IMR-90 (cell line): ENCODE measurements around the gene DCAF15. TPM values are rescaled to one million over a fixed set of nuclear protein-coding genes. Genes with fewer than 3 reads are reported as not detected.

ENCODE experiments used
- ATAC-seq: fragments of 200-7000 bp; cut with Tn5 transposase; 2 replicates; pipeline ENCODE4 v1.9.1; 2020; ENCODE audit warnings: low read depth, mild to moderate bottlenecking, moderate library complexity
- BruUV-seq: library from RNA; stranded (reverse); fragments of 400-500 nt; replicated peaks from 2 replicates; lab custom pipeline; 2021; lab: Mats Ljungman, UMichigan
- CTCF ChIA-PET: fragments of 300-600 bp; formaldehyde crosslinking; extraction: SDS; loops from one replicate; lab custom pipeline; 2021; ENCODE audit warnings: antibody characterized with exemption; lab: Yijun Ruan, JAX
- POLR2A ChIA-PET: fragments of 300-600 bp; sonication (Branson Sonifier 250); formaldehyde crosslinking; loops from one replicate; lab custom pipeline; 2022; ENCODE audit warnings: antibody characterized with exemption; ENCODE audit not compliant: unreplicated experiment; lab: Charles Lee
- DNase-seq: peaks from one replicate; pipeline ENCODE4 v3.0.0; 2013
- H2AFZ ChIP-seq: replicated peaks from 2 replicates; pipeline ENCODE3; 2013; ENCODE audit warnings: low read length, mild to moderate bottlenecking; ENCODE audit not compliant: poor library complexity
- H2AK5ac ChIP-seq: 2 replicates; pipeline ENCODE4 v1.6.1; 2013; ENCODE audit warnings: low read depth, low read length, inconsistent platforms
- H2AK9ac ChIP-seq: replicated peaks from 2 replicates; pipeline ENCODE3; 2013; ENCODE audit warnings: mild to moderate bottlenecking, low read depth, low read length, moderate library complexity; ENCODE audit not compliant: poor library complexity
- H2BK120ac ChIP-seq: 2 replicates; pipeline ENCODE4 v1.6.1; 2013; ENCODE audit warnings: low read depth, low read length, inconsistent platforms
- H2BK15ac ChIP-seq: 3 replicates; pipeline ENCODE4 v1.6.1; 2013; ENCODE audit warnings: low read depth, low read length, inconsistent platforms
- H2BK20ac ChIP-seq: 2 replicates; pipeline ENCODE4 v1.6.1; 2013; ENCODE audit warnings: low read depth, mild to moderate bottlenecking, inconsistent platforms, low read length, moderate library complexity
- H2BK5ac ChIP-seq: 2 replicates; pipeline ENCODE4 v1.6.1; 2013; ENCODE audit warnings: mild to moderate bottlenecking, low read depth, low read length, inconsistent platforms; ENCODE audit not compliant: poor library complexity, severe bottlenecking
- H3K14ac ChIP-seq: replicated peaks from 2 replicates; pipeline ENCODE4 v1.6.1; 2013; ENCODE audit warnings: low read depth, low read length, inconsistent platforms
- H3K18ac ChIP-seq: 2 replicates; pipeline ENCODE4 v1.6.1; 2013; ENCODE audit warnings: low read depth, low read length, control low read depth
- H3K23ac ChIP-seq: 2 replicates; pipeline ENCODE4 v1.6.1; 2013; ENCODE audit warnings: low read depth, low read length, inconsistent platforms
- H3K27ac ChIP-seq: 2 replicates; pipeline ENCODE4 v1.5.1; 2013; ENCODE audit warnings: mild to moderate bottlenecking, control low read depth, low read length; ENCODE audit not compliant: insufficient read depth
- H3K27me3 ChIP-seq: 2 replicates; pipeline ENCODE4 v1.6.1; 2013; ENCODE audit warnings: low read length; ENCODE audit not compliant: control insufficient read depth, insufficient read depth
- H3K36me3 ChIP-seq: 2 replicates; pipeline ENCODE4 v1.6.1; 2013; ENCODE audit warnings: low read length, mixed read lengths; ENCODE audit not compliant: control insufficient read depth, insufficient read depth
- H3K4ac ChIP-seq: 2 replicates; pipeline ENCODE4 v1.6.1; 2013; ENCODE audit warnings: low read depth, low read length, inconsistent platforms
- H3K4me1 ChIP-seq: 2 replicates; pipeline ENCODE4 v1.6.1; 2013; ENCODE audit warnings: low read length, mixed read lengths; ENCODE audit not compliant: control insufficient read depth, insufficient read depth
- H3K4me2 ChIP-seq: 2 replicates; pipeline ENCODE4 v1.6.1; 2013; ENCODE audit warnings: low read depth, mild to moderate bottlenecking, control low read depth, low read length, moderate library complexity
- H3K4me3 ChIP-seq: 2 replicates; pipeline ENCODE4 v1.5.1; 2013; ENCODE audit warnings: low read depth, mild to moderate bottlenecking, control low read depth, low read length, moderate library complexity; ENCODE audit not compliant: insufficient read depth
- H3K56ac ChIP-seq: 2 replicates; pipeline ENCODE4 v1.6.1; 2013; ENCODE audit warnings: low read length, inconsistent platforms; ENCODE audit not compliant: insufficient read depth; ENCODE audit errors: extremely low read depth
- H3K79me1 ChIP-seq, 2 experiments: 2 replicates each; pipeline ENCODE4 v1.6.1; 2013; ENCODE audit warnings: low read length in 2 of 2, inconsistent platforms in 1 of 2, low read depth in 1 of 2
- H3K9ac ChIP-seq: 2 replicates; pipeline ENCODE4 v1.6.1; 2013; ENCODE audit warnings: low read depth, low read length, control low read depth
- H3K9me1 ChIP-seq: 2 replicates; pipeline ENCODE4 v1.6.1; 2013; ENCODE audit warnings: low read length, inconsistent platforms; ENCODE audit not compliant: insufficient read depth
- H3K9me3 ChIP-seq: 2 replicates; pipeline ENCODE4 v1.6.1; 2013; ENCODE audit warnings: low read length; ENCODE audit not compliant: control insufficient read depth, insufficient read depth
- H4K20me1 ChIP-seq: 2 replicates; pipeline ENCODE4 v1.6.1; 2013; ENCODE audit warnings: low read length, inconsistent platforms; ENCODE audit not compliant: insufficient read depth
- H4K5ac ChIP-seq: 2 replicates; pipeline ENCODE4 v1.6.1; 2013; ENCODE audit warnings: mild to moderate bottlenecking, low read depth, low read length, control low read depth
- H4K8ac ChIP-seq, 2 experiments: 2 replicates each; pipeline ENCODE4 v1.6.1; 2013; ENCODE audit warnings: low read depth in 2 of 2, low read length in 2 of 2, control low read depth in 1 of 2, inconsistent platforms in 1 of 2
- H4K91ac ChIP-seq: 2 replicates; pipeline ENCODE4 v1.6.1; 2013; ENCODE audit warnings: low read depth, low read length, inconsistent platforms; ENCODE audit not compliant: insufficient read depth
- BHLHE40 ChIP-seq: fragments of 150-350 bp; IDR thresholded peaks from 2 replicates; pipeline ENCODE4 v1.6.1; 2016; ENCODE audit warnings: mild to moderate bottlenecking, low read depth, low read length
- CEBPB ChIP-seq: IDR thresholded peaks from 2 replicates; pipeline ENCODE4 v1.6.1; 2012; ENCODE audit warnings: low read depth, low read length, improper control_type of control experiment
- CHD1 ChIP-seq: IDR thresholded peaks from 2 replicates; pipeline ENCODE4 v1.6.1; 2012; ENCODE audit warnings: low read depth, low read length, improper control_type of control experiment
- CTCF ChIP-seq: conservative IDR thresholded peaks from 2 replicates; pipeline ENCODE4 v1.5.1; 2012; ENCODE audit warnings: mild to moderate bottlenecking, low read depth, low read length, improper control_type of control experiment
- ELK1 ChIP-seq: fragments of 150-350 bp; IDR thresholded peaks from 2 replicates; pipeline ENCODE4 v1.6.1; 2016; ENCODE audit warnings: low read depth, mild to moderate bottlenecking, low read length, moderate library complexity, borderline replicate concordance
- FOS ChIP-seq: fragments of 150-350 bp; IDR thresholded peaks from 2 replicates; pipeline ENCODE4 v1.6.1; 2016; ENCODE audit warnings: low read depth, low read length
- MAZ ChIP-seq: IDR thresholded peaks from 2 replicates; pipeline ENCODE4 v1.6.1; 2012; ENCODE audit warnings: low read depth, mild to moderate bottlenecking, low read length, improper control_type of control experiment, moderate library complexity, borderline replicate concordance
- MXI1 ChIP-seq: IDR thresholded peaks from 2 replicates; pipeline ENCODE4 v1.6.1; 2012; ENCODE audit warnings: low read depth, mild to moderate bottlenecking, low read length, moderate library complexity, borderline replicate concordance
- NFE2L2 ChIP-seq: fragments of 150-350 bp; IDR thresholded peaks from 2 replicates; pipeline ENCODE4 v1.6.1; 2016; ENCODE audit warnings: low read depth, mild to moderate bottlenecking, low read length
- POLR2A ChIP-seq: IDR thresholded peaks from 2 replicates; pipeline ENCODE4 v1.6.1; 2012; ENCODE audit warnings: mild to moderate bottlenecking, low read depth, low read length
- RAD21 ChIP-seq: IDR thresholded peaks from 2 replicates; pipeline ENCODE4 v1.6.1; 2012; ENCODE audit warnings: low read length, improper control_type of control experiment
- RCOR1 ChIP-seq: IDR thresholded peaks from 2 replicates; pipeline ENCODE4 v1.6.1; 2012; ENCODE audit warnings: mild to moderate bottlenecking, low read length, improper control_type of control experiment; ENCODE audit not compliant: insufficient replicate concordance
- RFX5 ChIP-seq: IDR thresholded peaks from 2 replicates; pipeline ENCODE4 v1.8.0; 2012; ENCODE audit warnings: low read depth, mild to moderate bottlenecking, low read length, moderate library complexity
- SMC3 ChIP-seq: fragments of 150-350 bp; IDR thresholded peaks from 2 replicates; pipeline ENCODE4 v1.6.1; 2016; ENCODE audit warnings: low read depth, mild to moderate bottlenecking, antibody characterized with exemption, low read length, moderate library complexity
- USF2 ChIP-seq: fragments of 150-350 bp; IDR thresholded peaks from 2 replicates; pipeline ENCODE4 v1.6.1; 2017; ENCODE audit warnings: mild to moderate bottlenecking, antibody characterized with exemption, low read length, low read depth
- WGBS, 2 experiments: methylation state at CpG; one replicate each; pipeline versions ENCODE4 v1.1.5 to v1.1.7; 2013; ENCODE audit warnings: missing lambda C conversion rate in 2 of 2; ENCODE audit not compliant: insufficient read length in 1 of 2; ENCODE audit errors: extremely low coverage in 2 of 2; 5-methylcytosine and 5-hydroxymethylcytosine counted together
- dilution Hi-C: fragments of 300-500 bp; cut with HindIII; formaldehyde crosslinking; loops from one replicate; pipeline ENCODE4 v1.14.3; 2018; ENCODE audit warnings: low sequenced_read_pairs; ENCODE audit not compliant: unreplicated experiment
- in situ Hi-C: fragments of 300-500 bp; cut with MboI; formaldehyde crosslinking; loops from 3 replicates; pipeline ENCODE4 v1.14.3; 2019; ENCODE audit warnings: low sequenced_read_pairs, inconsistent platforms, mixed read lengths
- intact Hi-C: fragments of 100-400 bp; cut with micrococcal nuclease; formaldehyde crosslinking; loops from 2 replicates; pipeline ENCODE4 v1.10.0; 2022
- polyA plus RNA-seq, 3 experiments: library from polyadenylated mRNA; depleted of rRNA; stranded (reverse); fragments of >200 nt; gene quantifications; 2 replicates each; pipeline ENCODE4 v1.2.3, GENCODE V29; 2012; ENCODE audit warnings: low replicate concordance in 1 of 3
- total RNA-seq: library from RNA; depleted of rRNA; stranded (reverse); fragments of >200 nt; gene quantifications from 2 replicates; pipeline ENCODE4 v1.2.3, GENCODE V29; 2012

DCAF15 gene
- total and polyA plus RNA-seq, 2 of the 4 experiments (the other 2 are of a cell fraction) = 6.8 to 31.0 TPM

- H2BK5ac ChIP-seq = no peak overlapping the region
- no peak overlapping the region for H3K4me3 ChIP-seq
- no peak overlapping the region for H3K9ac ChIP-seq
- no peak overlapping the region for H3K4ac ChIP-seq
- no peak overlapping the region for H4K5ac ChIP-seq
- H2BK120ac ChIP-seq = no peak overlapping the region
- no peaks in the 10 kb centered on the region for H3K9me1 ChIP-seq
- H3K14ac ChIP-seq = no peak overlapping the region
- BruUV-seq = no TSS peak
- dilution Hi-C loops (no loop called here), in situ Hi-C loops (no loop called here), intact Hi-C loops (no loop called here)
- H4K91ac ChIP-seq = no peak overlapping the region
- no peak overlapping the region for H2BK15ac ChIP-seq
- H3K4me2 ChIP-seq = no peak overlapping the region
- no peak for TF ChIP-seq USF2
- TF ChIP-seq RCOR1 = no peak
- TF ChIP-seq FOS = no peak
- TF ChIP-seq CTCF = no peak
- no peak for TF ChIP-seq CEBPB
- no peak for TF ChIP-seq MXI1
- no peak for TF ChIP-seq POLR2A
- TF ChIP-seq BHLHE40 = no peak
- no peak for TF ChIP-seq SMC3
- no peak for TF ChIP-seq RFX5
- no peak for TF ChIP-seq CHD1
- TF ChIP-seq MAZ = no peak
- TF ChIP-seq RAD21 = no peak
- no peak for TF ChIP-seq NFE2L2
- TF ChIP-seq ELK1 = no peak
- no CpG with 5 or more reads among the region's 12 CpGs for WGBS, 2 experiments
- no peaks in the 10 kb centered on the region for H3K4me1 ChIP-seq
- no peak for ATAC-seq
- no peak overlapping the region for H3K18ac ChIP-seq
- H3K27ac ChIP-seq = no peak overlapping the region
- H2AK5ac ChIP-seq = no peak overlapping the region
- no peak overlapping the region for H2BK20ac ChIP-seq
- H3K27me3 ChIP-seq = no peaks in the 10 kb centered on the region
- ChIA-PET CTCF (no interaction called here), POLR2A (no interaction called here)
- H3K23ac ChIP-seq = no peak overlapping the region
- no peaks in the 10 kb centered on the region for H3K79me1 ChIP-seq
- DNase-seq = no peak
- peaks cover 9% of the 10 kb centered on the region; the same call in 1 of the 2 replicates for H3K36me3 ChIP-seq
- H2AFZ ChIP-seq = no peak overlapping the region
- no peak overlapping the region for H4K8ac ChIP-seq
- no peaks in the 10 kb centered on the region for H4K20me1 ChIP-seq
- H3K56ac ChIP-seq = no peak overlapping the region
- H2AK9ac ChIP-seq = no peak overlapping the region
- H3K9me3 ChIP-seq = no peaks in the 10 kb centered on the region
Measured at GRCh38 chr19:13979686-13980085, 27.4 kb downstream of the DCAF15 start.
